ENCODE measurements around the gene DAP.

Gene DAP

DNA sequence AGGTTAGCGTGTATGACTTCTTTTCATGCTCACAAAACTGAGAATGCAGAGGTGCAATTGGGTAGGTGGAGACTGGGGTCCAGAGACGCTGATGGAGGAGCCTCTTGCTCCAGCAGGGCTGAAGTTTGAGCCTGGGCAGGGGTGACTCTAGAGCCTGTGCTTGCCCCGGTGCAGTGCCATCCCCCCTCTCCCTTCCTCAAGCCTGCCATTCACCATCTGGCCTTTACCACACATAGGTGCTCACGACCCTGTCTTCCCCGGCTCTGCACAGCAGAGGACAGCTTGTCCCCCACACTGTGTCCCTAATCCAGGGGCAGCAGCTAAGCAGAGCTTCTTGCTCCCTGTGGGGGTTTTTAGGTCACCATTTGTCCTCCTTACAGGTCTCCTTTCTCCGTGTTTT is 86.5 kb downstream of the DAP start:
- H3K27me3 Mint-ChIP-seq (ENCODE audit: low read depth): peaks cover 3% of the 10 kb centered on the region
- H3K4me3 Mint-ChIP-seq: no peak overlapping the region
- no peaks in the 10 kb centered on the region for H3K4me1 Mint-ChIP-seq
- H3K36me3 Mint-ChIP-seq (ENCODE audit: low read depth): peaks cover 23% of the 10 kb centered on the region
- H3K27ac Mint-ChIP-seq: no peak overlapping the region
- TF ChIP-seq, protein P1, sequence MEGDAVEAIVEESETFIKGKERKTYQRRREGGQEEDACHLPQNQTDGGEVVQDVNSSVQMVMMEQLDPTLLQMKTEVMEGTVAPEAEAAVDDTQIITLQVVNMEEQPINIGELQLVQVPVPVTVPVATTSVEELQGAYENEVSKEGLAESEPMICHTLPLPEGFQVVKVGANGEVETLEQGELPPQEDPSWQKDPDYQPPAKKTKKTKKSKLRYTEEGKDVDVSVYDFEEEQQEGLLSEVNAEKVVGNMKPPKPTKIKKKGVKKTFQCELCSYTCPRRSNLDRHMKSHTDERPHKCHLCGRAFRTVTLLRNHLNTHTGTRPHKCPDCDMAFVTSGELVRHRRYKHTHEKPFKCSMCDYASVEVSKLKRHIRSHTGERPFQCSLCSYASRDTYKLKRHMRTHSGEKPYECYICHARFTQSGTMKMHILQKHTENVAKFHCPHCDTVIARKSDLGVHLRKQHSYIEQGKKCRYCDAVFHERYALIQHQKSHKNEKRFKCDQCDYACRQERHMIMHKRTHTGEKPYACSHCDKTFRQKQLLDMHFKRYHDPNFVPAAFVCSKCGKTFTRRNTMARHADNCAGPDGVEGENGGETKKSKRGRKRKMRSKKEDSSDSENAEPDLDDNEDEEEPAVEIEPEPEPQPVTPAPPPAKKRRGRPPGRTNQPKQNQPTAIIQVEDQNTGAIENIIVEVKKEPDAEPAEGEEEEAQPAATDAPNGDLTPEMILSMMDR (IDR thresholded peaks at IDR 0.05; ENCODE audit: unreplicated experiment in 3 of 3): no peak
- H3K9me3 Mint-ChIP-seq: no peaks in the 10 kb centered on the region

DNA sequence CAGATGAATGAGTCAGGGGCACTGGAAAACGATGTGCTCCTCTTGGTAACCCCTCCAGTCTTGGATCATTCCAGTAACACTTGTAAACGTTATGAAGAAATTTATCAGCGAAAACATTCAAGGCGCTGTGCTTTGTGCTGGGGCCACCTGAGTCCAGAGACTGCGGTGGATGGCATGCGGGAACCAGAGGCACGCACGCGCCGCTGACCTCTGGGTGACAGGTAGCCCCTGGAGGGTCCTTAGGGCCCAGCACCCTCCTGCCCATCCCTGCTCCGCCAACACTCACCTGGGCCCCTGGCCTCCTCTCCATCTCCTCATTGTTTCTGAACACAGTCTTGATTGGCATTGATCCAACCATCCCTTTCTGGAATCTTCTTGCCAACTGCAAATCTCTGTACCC is 86.9 kb downstream of the DAP start:
- no peak overlapping the region for H3K27ac Mint-ChIP-seq
- TF ChIP-seq, protein P1 (IDR thresholded peaks at IDR 0.05; ENCODE audit: unreplicated experiment in 3 of 3): no peak
- H3K4me1 Mint-ChIP-seq: no peaks in the 10 kb centered on the region
- no peaks in the 10 kb centered on the region for H3K9me3 Mint-ChIP-seq
- peaks cover 3% of the 10 kb centered on the region for H3K27me3 Mint-ChIP-seq (ENCODE audit: low read depth)
- peaks cover 23% of the 10 kb centered on the region for H3K36me3 Mint-ChIP-seq (ENCODE audit: low read depth)
- H3K4me3 Mint-ChIP-seq: no peak overlapping the region

DNA sequence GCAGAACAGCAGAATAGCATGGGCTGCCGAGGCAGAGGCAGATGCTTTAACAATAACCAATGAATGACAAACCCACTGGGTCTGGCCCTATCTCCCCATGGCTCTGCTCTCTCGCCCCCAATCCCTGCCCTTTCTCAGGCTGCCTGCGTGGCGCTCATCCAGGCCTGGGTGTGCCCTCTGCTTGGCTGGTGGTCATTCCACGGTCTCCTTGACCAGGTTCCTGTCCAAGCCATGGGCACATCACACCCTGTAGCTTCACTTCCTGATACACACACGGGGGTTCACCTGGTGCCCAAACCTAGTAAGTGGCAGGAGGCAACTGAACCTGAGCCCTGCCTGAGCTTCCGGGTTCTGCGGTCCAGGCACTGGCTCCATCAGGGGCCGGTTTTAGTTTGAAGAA is 87.6 kb downstream of the DAP start:
- Mint-ChIP-seq H3K27ac (no peak overlapping the region), H3K27me3 (ENCODE audit: low read depth) (peaks cover 3% of the 10 kb centered on the region), H3K4me3 (no peak overlapping the region), H3K36me3 (ENCODE audit: low read depth) (peaks cover 20% of the 10 kb centered on the region), H3K9me3 (no peaks in the 10 kb centered on the region), H3K4me1 (no peaks in the 10 kb centered on the region)
- TF ChIP-seq, protein P1 (IDR thresholded peaks at IDR 0.05; ENCODE audit: unreplicated experiment in 3 of 3): no peak

DNA sequence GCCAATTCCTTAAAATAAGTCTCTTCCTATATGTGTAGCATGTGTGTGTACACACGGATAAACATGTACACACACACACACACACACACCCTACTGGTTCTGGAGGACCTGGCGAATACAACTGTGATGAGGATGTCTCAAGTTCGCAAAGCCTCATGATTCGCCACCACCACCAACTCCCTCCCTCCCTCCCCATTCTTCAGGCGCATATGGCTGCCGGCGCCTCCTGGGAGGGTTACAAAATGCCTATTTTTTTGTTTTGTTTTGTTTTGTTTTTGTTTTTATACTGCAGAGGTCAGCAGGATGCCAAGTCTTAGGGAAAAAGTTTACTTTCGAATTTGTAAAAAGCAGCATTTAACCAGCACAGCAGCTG is 88.0 kb downstream of the DAP start:
- Mint-ChIP-seq H3K27ac (no peak overlapping the region), H3K4me1 (no peaks in the 10 kb centered on the region), H3K9me3 (no peaks in the 10 kb centered on the region), H3K4me3 (no peak overlapping the region), H3K36me3 (ENCODE audit: low read depth) (peaks cover 18% of the 10 kb centered on the region), H3K27me3 (ENCODE audit: low read depth) (peaks cover 3% of the 10 kb centered on the region)
- TF ChIP-seq, protein P1 (IDR thresholded peaks at IDR 0.05; ENCODE audit: unreplicated experiment in 3 of 3): no peak

DNA sequence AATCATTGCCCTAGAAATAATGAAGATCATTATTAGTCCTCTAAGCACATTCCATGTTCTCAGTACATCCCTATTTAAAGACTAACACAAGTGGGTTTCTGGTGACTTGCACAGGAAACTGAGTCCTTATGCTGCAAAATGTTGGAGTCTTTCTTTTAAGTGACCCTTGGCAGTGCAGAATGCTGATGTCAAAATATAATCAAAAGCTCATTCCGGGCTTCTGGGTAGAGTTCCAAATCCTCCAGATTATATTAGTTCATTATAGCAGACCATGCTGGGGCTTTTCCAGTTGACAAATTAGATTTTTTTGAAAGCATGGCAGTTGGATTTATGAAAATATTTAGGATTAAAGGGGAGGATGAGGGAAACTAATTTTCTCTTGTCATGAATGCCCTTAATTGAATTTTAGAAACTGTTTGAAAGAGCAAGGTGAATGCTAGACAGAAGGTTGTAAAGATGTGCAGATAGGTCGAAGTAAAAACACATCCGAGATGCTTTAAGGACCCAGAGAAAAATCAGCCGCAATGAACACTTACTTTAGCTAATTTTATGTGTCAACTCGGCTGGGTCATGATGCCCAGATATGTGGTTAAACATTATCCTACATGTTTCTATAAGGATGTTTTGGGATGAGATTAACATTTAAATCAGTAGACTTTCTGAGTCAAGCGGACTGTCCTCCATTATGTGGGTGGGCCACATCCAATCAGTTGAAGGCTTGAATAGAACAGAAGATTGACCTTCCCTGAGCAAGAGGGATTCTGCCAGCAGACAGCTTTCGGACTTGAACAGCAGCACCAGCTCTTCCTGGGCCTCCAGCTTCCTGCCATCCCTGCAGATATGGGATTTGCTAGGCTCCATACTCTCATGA is 88.7 kb downstream of the DAP start:
- H3K27me3 Mint-ChIP-seq (ENCODE audit: low read depth): peaks cover 3% of the 10 kb centered on the region
- TF ChIP-seq, protein P1 (IDR thresholded peaks at IDR 0.05; ENCODE audit: unreplicated experiment in 3 of 3): no peak
- H3K27ac Mint-ChIP-seq: no peak overlapping the region
- no peak overlapping the region for H3K4me3 Mint-ChIP-seq
- peaks cover 12% of the 10 kb centered on the region for H3K36me3 Mint-ChIP-seq (ENCODE audit: low read depth)
- H3K9me3 Mint-ChIP-seq: no peaks in the 10 kb centered on the region
- H3K4me1 Mint-ChIP-seq: no peaks in the 10 kb centered on the region
